Mesenchymal stem cell (in vitro differentiated cells and primary cell): ENCODE results near the gene FERMT3.

Experiments used
- DNase-seq: peaks from one replicate; pipeline ENCODE4 v3.0.0-alpha.2; 2013
- H2AFZ ChIP-seq: one replicate; pipeline ENCODE4 v1.6.1; 2013; ENCODE audit warnings: low read depth, mild to moderate bottlenecking, control low read depth, inconsistent platforms, low read length, moderate library complexity
- H2AK5ac ChIP-seq: 2 replicates; pipeline ENCODE4 v1.6.1; 2013; ENCODE audit warnings: low read length, moderate library complexity, mild to moderate bottlenecking, inconsistent platforms; ENCODE audit not compliant: severe bottlenecking
- H2BK120ac ChIP-seq: one replicate; pipeline ENCODE4 v1.6.1; 2013; ENCODE audit warnings: low read depth, mild to moderate bottlenecking, inconsistent platforms, low read length, moderate library complexity
- H2BK12ac ChIP-seq, 2 experiments: one replicate each; pipeline ENCODE4 v1.6.1; 2013; ENCODE audit warnings: inconsistent platforms in 2 of 2, low read length in 2 of 2, mild to moderate bottlenecking in 2 of 2, moderate library complexity in 2 of 2, control low read depth in 1 of 2
- H2BK15ac ChIP-seq: one replicate; pipeline ENCODE4 v1.6.1; 2013; ENCODE audit warnings: mild to moderate bottlenecking, low read depth, inconsistent platforms; ENCODE audit not compliant: poor library complexity, severe bottlenecking
- H2BK5ac ChIP-seq: 2 replicates; pipeline ENCODE4 v1.6.1; 2013; ENCODE audit warnings: low read depth, mild to moderate bottlenecking, low read length, control low read depth, inconsistent platforms; ENCODE audit not compliant: poor library complexity, severe bottlenecking
- H3K14ac ChIP-seq, 2 experiments: one replicate each; pipeline ENCODE4 v1.6.1; 2013; ENCODE audit warnings: inconsistent platforms in 2 of 2, low read length in 2 of 2, control low read depth in 1 of 2, mild to moderate bottlenecking in 1 of 2, moderate library complexity in 1 of 2
- H3K18ac ChIP-seq, 2 experiments: one replicate each; pipeline ENCODE4 v1.6.1; 2013; ENCODE audit warnings: inconsistent platforms in 2 of 2, low read length in 2 of 2, control low read depth in 1 of 2, low read depth in 1 of 2, mild to moderate bottlenecking in 1 of 2
- H3K23ac ChIP-seq, 2 experiments: one replicate each; pipeline ENCODE4 v1.6.1; 2013; ENCODE audit warnings: inconsistent platforms in 2 of 2, low read length in 2 of 2, mild to moderate bottlenecking in 2 of 2, moderate library complexity in 2 of 2, control low read depth in 1 of 2
- H3K27ac ChIP-seq: 2 replicates; pipeline ENCODE4 v1.5.1; 2013; ENCODE audit warnings: mild to moderate bottlenecking, moderate library complexity, low read length, control low read depth, inconsistent platforms; ENCODE audit not compliant: poor library complexity, severe bottlenecking
- H3K27me3 ChIP-seq, 2 experiments: 2 replicates each; pipeline versions ENCODE4 v1.6.1 to v1.7.0; 2013; ENCODE audit warnings: low read length in 2 of 2, mild to moderate bottlenecking in 2 of 2, moderate library complexity in 2 of 2, control low read depth in 1 of 2, inconsistent platforms in 1 of 2; ENCODE audit not compliant: control insufficient read depth in 1 of 2, insufficient read depth in 1 of 2
- H3K36me3 ChIP-seq, 2 experiments: 2 replicates each; pipeline versions ENCODE4 v1.6.1 to v1.7.0; 2013; ENCODE audit warnings: low read length in 2 of 2, control low read depth in 1 of 2, inconsistent platforms in 1 of 2, low read depth in 1 of 2, mild to moderate bottlenecking in 1 of 2; ENCODE audit not compliant: insufficient read depth in 2 of 2, control insufficient read depth in 1 of 2
- H3K4ac ChIP-seq, 2 experiments: one replicate each; pipeline ENCODE4 v1.6.1; 2013; ENCODE audit warnings: inconsistent platforms in 2 of 2, low read length in 2 of 2, mild to moderate bottlenecking in 2 of 2, moderate library complexity in 2 of 2, control low read depth in 1 of 2, low read depth in 1 of 2
- H3K4me1 ChIP-seq: 2 replicates; pipeline ENCODE4 v1.6.1; 2013; ENCODE audit warnings: low read depth, low read length, control low read depth; ENCODE audit not compliant: control insufficient read depth, insufficient read depth
- H3K4me2 ChIP-seq: 2 replicates; pipeline ENCODE4 v1.6.1; 2013; ENCODE audit warnings: low read length, mild to moderate bottlenecking, inconsistent platforms; ENCODE audit not compliant: poor library complexity, severe bottlenecking
- H3K4me3 ChIP-seq, 2 experiments: 2 replicates each; pipeline versions ENCODE4 v1.5.1 to v1.7.0; 2013; ENCODE audit warnings: low read length in 2 of 2, mild to moderate bottlenecking in 2 of 2, control low read depth in 1 of 2, low read depth in 1 of 2; ENCODE audit not compliant: insufficient read depth in 1 of 2
- H3K79me1 ChIP-seq: replicated peaks from 2 replicates; pipeline ENCODE4 v1.6.1; 2013; ENCODE audit warnings: mild to moderate bottlenecking, control low read depth, low read length, inconsistent platforms; ENCODE audit not compliant: poor library complexity, severe bottlenecking
- H3K9ac ChIP-seq: 2 replicates; pipeline ENCODE4 v1.7.0; 2013; ENCODE audit warnings: mild to moderate bottlenecking, low read length, moderate library complexity
- H3K9me3 ChIP-seq: 2 replicates; pipeline ENCODE4 v1.7.0; 2013; ENCODE audit warnings: mild to moderate bottlenecking, low read length; ENCODE audit not compliant: control insufficient read depth
- H4K8ac ChIP-seq: one replicate; pipeline ENCODE4 v1.6.1; 2013; ENCODE audit warnings: inconsistent platforms, mild to moderate bottlenecking, low read length, moderate library complexity
- H4K91ac ChIP-seq: one replicate; pipeline ENCODE4 v1.6.1; 2013; ENCODE audit warnings: mild to moderate bottlenecking, low read length, inconsistent platforms
- WGBS: methylation state at CpG from one replicate; pipeline ENCODE4 v1.1.7; 2013; ENCODE audit warnings: mixed read lengths; 5-methylcytosine and 5-hydroxymethylcytosine counted together

FERMT3 gene

DNA sequence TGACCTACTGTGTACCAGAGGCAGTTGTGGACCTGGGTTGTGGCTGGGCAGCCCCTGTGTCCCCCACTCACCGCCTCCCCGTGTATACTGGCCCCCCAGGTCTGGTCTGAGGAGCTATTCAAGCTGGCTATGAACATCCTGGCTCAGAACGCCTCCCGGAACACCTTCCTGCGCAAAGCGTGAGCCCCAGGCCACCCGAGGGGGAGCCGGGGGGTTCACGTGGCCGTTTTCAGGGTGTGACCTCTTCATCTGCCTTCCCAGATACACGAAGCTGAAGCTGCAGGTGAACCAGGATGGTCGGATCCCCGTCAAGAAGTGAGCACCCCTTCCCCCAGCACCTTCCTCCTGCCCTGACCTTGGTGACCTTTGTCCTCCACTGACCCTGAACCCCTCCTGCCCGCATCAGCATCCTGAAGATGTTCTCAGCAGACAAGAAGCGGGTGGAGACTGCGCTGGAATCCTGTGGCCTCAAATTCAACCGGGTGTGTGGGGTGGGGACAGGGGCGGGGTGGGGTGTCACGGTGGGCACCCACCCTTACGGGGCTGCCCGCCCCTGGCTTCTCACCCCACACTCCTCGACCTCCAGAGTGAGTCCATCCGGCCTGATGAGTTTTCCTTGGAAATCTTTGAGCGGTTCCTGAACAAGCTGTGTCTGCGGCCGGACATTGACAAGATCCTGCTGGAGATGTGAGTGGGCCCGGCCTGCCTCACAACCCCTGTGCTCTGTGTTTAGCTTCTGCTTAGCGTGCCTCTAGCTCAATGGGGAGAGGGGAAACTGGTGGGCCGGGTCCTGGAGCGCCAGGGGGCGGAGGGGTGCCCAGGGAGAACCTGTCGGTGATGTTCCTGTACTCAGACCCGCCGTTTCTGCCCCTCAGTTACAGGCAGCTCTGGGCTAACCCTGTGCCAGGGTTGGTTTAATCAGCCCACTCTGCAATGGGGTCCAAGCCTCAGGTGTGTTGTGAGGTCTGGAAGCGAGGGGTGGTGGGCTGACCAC is 48.9 kb downstream of the FERMT3 start:
- no peak overlapping the region for H3K23ac ChIP-seq
- H2BK12ac ChIP-seq, result no peak overlapping the region
- peaks cover 37% of the 10 kb centered on the region for H3K79me1 ChIP-seq
- H3K4me1 ChIP-seq, result peaks cover 34% of the 10 kb centered on the region
- no peaks in the 10 kb centered on the region for H3K9me3 ChIP-seq
- H2BK120ac ChIP-seq, result no peak overlapping the region
- H3K4me2 ChIP-seq, result no peak overlapping the region
- DNase-seq, result no peak
- H3K18ac ChIP-seq, result no peak overlapping the region
- no peak overlapping the region for H3K14ac ChIP-seq
- H3K4ac ChIP-seq, result no peak overlapping the region
- no peak overlapping the region for H3K27ac ChIP-seq
- no peaks in the 10 kb centered on the region for H3K27me3 ChIP-seq
- no peak overlapping the region for H2BK15ac ChIP-seq
- H4K8ac ChIP-seq, result no peak overlapping the region
- H3K36me3 ChIP-seq, result peaks cover 50 to 62% of the 10 kb centered on the region in 2 experiments
- no peak overlapping the region for H3K4me3 ChIP-seq
- no peak overlapping the region for H2AFZ ChIP-seq
- H2BK5ac ChIP-seq, result no peak overlapping the region
- no peak overlapping the region for H2AK5ac ChIP-seq
- H4K91ac ChIP-seq, result no peak overlapping the region
- WGBS, result 94% methylated on average over 35 of the region's 35 CpGs
- H3K9ac ChIP-seq, result no peak overlapping the region

DNA sequence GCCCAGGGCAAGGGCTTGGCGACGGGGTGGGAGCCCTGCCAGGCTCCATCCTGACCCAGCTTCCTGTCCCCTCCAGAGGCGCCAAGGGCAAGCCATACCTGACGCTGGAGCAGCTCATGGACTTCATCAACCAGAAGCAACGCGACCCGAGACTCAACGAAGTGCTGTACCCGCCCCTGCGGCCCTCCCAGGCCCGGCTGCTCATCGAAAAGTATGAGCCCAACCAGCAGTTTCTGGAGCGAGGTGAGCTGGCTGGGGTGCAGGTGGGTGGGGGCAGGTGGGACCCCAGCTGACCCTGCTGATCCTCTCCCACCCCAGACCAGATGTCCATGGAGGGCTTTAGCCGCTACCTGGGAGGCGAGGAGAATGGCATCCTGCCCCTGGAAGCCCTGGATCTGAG is 49.8 kb downstream of the FERMT3 start:
- Histone ChIP-seq H3K23ac (no peak overlapping the region), H3K4me2 (no peak overlapping the region), H3K14ac (no peak overlapping the region), H3K79me1 (peaks cover 35% of the 10 kb centered on the region), H2AK5ac (no peak overlapping the region), H4K8ac (no peak overlapping the region), H3K27me3 (no peaks in the 10 kb centered on the region), H3K9ac (no peak overlapping the region), H3K36me3 (peaks cover 56 to 67% of the 10 kb centered on the region in 2 experiments), H3K27ac (no peak overlapping the region), H3K4ac (no peak overlapping the region), H3K4me3 (no peak overlapping the region), H3K18ac (no peak overlapping the region), H2BK12ac (no peak overlapping the region), H3K4me1 (peaks cover 27% of the 10 kb centered on the region), H2BK15ac (no peak overlapping the region), H2BK120ac (no peak overlapping the region), H4K91ac (no peak overlapping the region), H2AFZ (no peak overlapping the region), H3K9me3 (no peaks in the 10 kb centered on the region), H2BK5ac (no peak overlapping the region)
- no peak for DNase-seq
- WGBS, result 92% methylated on average over 15 of the region's 15 CpGs

DNA sequence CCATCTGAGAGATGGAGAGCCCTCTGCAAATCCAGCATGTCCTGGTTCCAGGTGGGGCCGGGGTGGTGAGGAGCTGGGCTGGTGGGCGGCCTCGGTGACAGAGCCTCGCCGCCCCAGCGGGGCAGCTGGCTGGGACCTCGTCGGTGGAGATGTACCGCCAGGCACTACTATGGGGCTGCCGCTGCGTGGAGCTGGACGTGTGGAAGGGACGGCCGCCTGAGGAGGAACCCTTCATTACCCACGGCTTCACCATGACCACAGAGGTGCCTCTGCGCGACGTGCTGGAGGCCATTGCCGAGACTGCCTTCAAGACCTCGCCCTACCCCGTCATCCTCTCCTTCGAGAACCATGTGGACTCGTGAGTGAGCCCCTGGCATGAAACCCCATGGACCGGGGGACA is 51.8 kb downstream of the FERMT3 start:
- Histone ChIP-seq H3K27ac (no peak overlapping the region), H2BK5ac (no peak overlapping the region), H3K4ac (no peak overlapping the region), H3K9me3 (no peaks in the 10 kb centered on the region), H3K36me3 (peaks cover 75 to 87% of the 10 kb centered on the region in 2 experiments), H3K4me1 (peaks cover 26% of the 10 kb centered on the region), H2BK15ac (no peak overlapping the region), H3K9ac (no peak overlapping the region), H3K18ac (no peak overlapping the region), H2BK12ac (no peak overlapping the region), H3K4me3 (no peak overlapping the region), H4K8ac (no peak overlapping the region), H2BK120ac (no peak overlapping the region), H3K4me2 (no peak overlapping the region), H3K23ac (no peak overlapping the region), H3K14ac (no peak overlapping the region), H2AK5ac (no peak overlapping the region), H2AFZ (no peak overlapping the region), H3K27me3 (no peaks in the 10 kb centered on the region), H4K91ac (no peak overlapping the region), H3K79me1 (peaks cover 35% of the 10 kb centered on the region)
- 94% methylated on average over 24 of the region's 24 CpGs for WGBS
- no peak for DNase-seq

DNA sequence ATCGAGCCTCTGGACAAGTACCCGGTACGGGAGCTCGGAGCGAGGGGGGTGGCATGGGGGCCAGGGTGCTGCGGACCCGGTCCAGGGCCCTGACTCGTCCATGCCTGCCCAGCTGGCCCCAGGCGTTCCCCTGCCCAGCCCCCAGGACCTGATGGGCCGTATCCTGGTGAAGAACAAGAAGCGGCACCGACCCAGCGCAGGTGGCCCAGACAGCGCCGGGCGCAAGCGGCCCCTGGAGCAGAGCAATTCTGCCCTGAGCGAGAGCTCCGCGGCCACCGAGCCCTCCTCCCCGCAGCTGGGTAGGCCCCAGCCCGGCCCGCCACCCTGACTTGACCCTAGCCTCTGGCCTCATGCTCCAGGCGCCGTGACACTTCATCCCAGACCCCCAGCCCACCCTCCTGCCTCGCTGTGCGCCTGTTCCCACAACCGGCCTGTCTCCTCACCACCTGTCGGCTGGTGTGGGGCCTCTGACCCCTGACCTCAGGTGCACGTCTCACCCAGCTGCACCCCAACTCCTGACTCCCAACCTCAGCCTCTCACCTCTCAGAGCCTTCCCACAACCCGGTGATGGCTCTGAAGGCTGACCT is 52.5 kb downstream of the FERMT3 start:
- Histone ChIP-seq H2BK120ac (no peak overlapping the region), H3K14ac (no peak overlapping the region), H3K18ac (no peak overlapping the region), H3K23ac (no peak overlapping the region), H2BK5ac (no peak overlapping the region), H3K4me2 (no peak overlapping the region), H3K4ac (no peak overlapping the region), H4K91ac (no peak overlapping the region), H2AK5ac (no peak overlapping the region), H3K36me3 (peaks cover 82 to 92% of the 10 kb centered on the region in 2 experiments), H3K27me3 (no peaks in the 10 kb centered on the region), H3K9ac (no peak overlapping the region), H3K9me3 (no peaks in the 10 kb centered on the region), H2BK12ac (no peak overlapping the region), H3K4me3 (no peak overlapping the region), H2AFZ (no peak overlapping the region), H3K79me1 (peaks cover 33% of the 10 kb centered on the region), H3K4me1 (peaks cover 26% of the 10 kb centered on the region), H4K8ac (no peak overlapping the region), H3K27ac (no peak overlapping the region), H2BK15ac (no peak overlapping the region)
- 95% methylated on average over 32 of the region's 32 CpGs for WGBS
- DNase-seq, result no peak
